GM12874 (cell line): ENCODE measurements around the gene CTSH.

Experiments
- CTCF ChIP-seq: IDR thresholded peaks from 2 replicates; pipeline ENCODE4 v1.5.1; 2011; ENCODE audit warnings: low read depth, mild to moderate bottlenecking, control low read depth, low read length, moderate library complexity; ENCODE audit not compliant: insufficient read depth

The CTSH gene

GRCh38 chr15:78906316-78906620, 38.6 kb downstream of the CTSH start:
- no peak for TF ChIP-seq CTCF

GRCh38 chr15:78904599-78905358, 40.1 kb downstream of the CTSH start:
- TF ChIP-seq CTCF = no peak

GRCh38 chr15:78898540-78898939, 46.3 kb downstream of the CTSH start:
- TF ChIP-seq CTCF = no peak

- TF ChIP-seq CTCF = no peak
These were observed 49.4 kb downstream of the CTSH start for GRCh38 chr15:78895471-78895870.

GRCh38 chr15:78893538-78893937, 51.3 kb downstream of the CTSH start:
- TF ChIP-seq CTCF = no peak

GRCh38 chr15:78889000-78889399, 55.8 kb downstream of the CTSH start:
- no peak for TF ChIP-seq CTCF

- no peak for TF ChIP-seq CTCF
These were observed 63.2 kb downstream of the CTSH start for GRCh38 chr15:78881681-78882080.
